HEK293T (cell line): ENCODE results near the gene TLX1.

Source experiments
- ARNT ChIP-seq: fragments of 450-650 bp; IDR thresholded peaks from 2 replicates; pipeline ENCODE4 v1.6.1; 2017; ENCODE audit warnings: mild to moderate bottlenecking
- BHLHE40 ChIP-seq: fragments of 450-650 bp; IDR thresholded peaks from 2 replicates; pipeline ENCODE4 v1.6.1; 2016; ENCODE audit warnings: mild to moderate bottlenecking, moderate library complexity, borderline replicate concordance
- CTBP1 ChIP-seq: fragments of 450-650 bp; IDR thresholded peaks from 2 replicates; pipeline ENCODE4 v1.6.1; 2016; ENCODE audit warnings: borderline replicate concordance
- FOXA1 ChIP-seq: fragments of 450-650 bp; IDR thresholded peaks from 2 replicates; pipeline ENCODE4 v1.6.1; 2016; ENCODE audit warnings: mild to moderate bottlenecking
- FOXK2 ChIP-seq: fragments of 450-650 bp; IDR thresholded peaks from 2 replicates; pipeline ENCODE4 v1.6.1; 2016; ENCODE audit warnings: mild to moderate bottlenecking
- FOXM1 ChIP-seq: fragments of 450-650 bp; IDR thresholded peaks from 2 replicates; pipeline ENCODE4 v1.6.1; 2017; ENCODE audit warnings: mild to moderate bottlenecking, borderline replicate concordance
- L3MBTL2 ChIP-seq: fragments of 450-650 bp; conservative IDR thresholded peaks from 2 replicates; pipeline ENCODE4 v1.6.1; 2016; ENCODE audit warnings: mild to moderate bottlenecking
- SP1 ChIP-seq: fragments of 450-650 bp; IDR thresholded peaks from 2 replicates; pipeline ENCODE4 v1.6.1; 2017
- SUZ12 ChIP-seq: fragments of 450-650 bp; IDR thresholded peaks from 2 replicates; pipeline ENCODE4 v1.6.1; 2016; ENCODE audit warnings: mild to moderate bottlenecking
- TARDBP ChIP-seq: fragments of 450-650 bp; IDR thresholded peaks from 2 replicates; pipeline ENCODE4 v1.6.1; 2016
- ZNF384 ChIP-seq: fragments of 450-650 bp; IDR thresholded peaks from 2 replicates; pipeline ENCODE4 v1.6.1; 2016
- TF ChIP-seq, protein P1 (sequence below): fragments of 450-650 bp; IDR thresholded peaks from 2 replicates; pipeline ENCODE4 v1.6.1; 2016

DNA sequence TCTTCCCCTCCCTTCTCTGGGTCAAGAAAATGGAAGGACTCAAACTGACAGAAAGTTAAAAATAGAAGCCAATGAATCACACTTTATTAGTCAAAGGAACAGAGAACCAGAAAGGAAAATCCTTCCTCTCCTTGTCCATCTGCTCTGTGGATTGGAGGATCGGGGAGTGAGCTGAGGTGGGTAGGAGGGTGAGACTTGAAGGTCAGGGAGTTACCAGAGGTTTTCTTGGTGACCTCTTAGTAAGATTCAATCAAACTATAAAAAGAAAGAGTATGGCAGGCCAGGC is 12.2 kb downstream of the TLX1 start:
- TF ChIP-seq L3MBTL2 (no peak), SUZ12 (no peak), FOXA1 (no peak), ARNT (no peak), CTBP1 (no peak), SP1 (no peak), FOXK2 (no peak), ZNF384 (no peak), BHLHE40 (no peak), TARDBP (no peak), FOXM1 (no peak)
- TF ChIP-seq, protein P1, sequence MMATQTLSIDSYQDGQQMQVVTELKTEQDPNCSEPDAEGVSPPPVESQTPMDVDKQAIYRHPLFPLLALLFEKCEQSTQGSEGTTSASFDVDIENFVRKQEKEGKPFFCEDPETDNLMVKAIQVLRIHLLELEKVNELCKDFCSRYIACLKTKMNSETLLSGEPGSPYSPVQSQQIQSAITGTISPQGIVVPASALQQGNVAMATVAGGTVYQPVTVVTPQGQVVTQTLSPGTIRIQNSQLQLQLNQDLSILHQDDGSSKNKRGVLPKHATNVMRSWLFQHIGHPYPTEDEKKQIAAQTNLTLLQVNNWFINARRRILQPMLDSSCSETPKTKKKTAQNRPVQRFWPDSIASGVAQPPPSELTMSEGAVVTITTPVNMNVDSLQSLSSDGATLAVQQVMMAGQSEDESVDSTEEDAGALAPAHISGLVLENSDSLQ, result no peak
